Measurements from ENCODE around the gene LHX4.

GRCh38 chr1:180231936-180232335 lies 1.9 kb downstream of the LHX4 start:
- TF ChIP-seq CTCF (conservative IDR thresholded peaks at IDR 0.05; ENCODE audit: low read depth, low read length) (no peak), SMC3 (IDR thresholded peaks at IDR 0.05; ENCODE audit: low read depth, low read length) (no peak), MAZ (IDR thresholded peaks at IDR 0.05; ENCODE audit: borderline replicate concordance, low read depth, low read length) (no peak), RAD21 (IDR thresholded peaks at IDR 0.05; ENCODE audit: low read length) (no peak), POLR2A (IDR thresholded peaks at IDR 0.05; ENCODE audit: low read depth, low read length) (no peak), NFE2L2 (IDR thresholded peaks at IDR 0.05; ENCODE audit: low read depth, low read length) (no peak), RFX5 (IDR thresholded peaks at IDR 0.05; ENCODE audit: low read depth, low read length) (no peak), BHLHE40 (IDR thresholded peaks at IDR 0.05; ENCODE audit: low read depth, low read length) (no peak), USF2 (IDR thresholded peaks at IDR 0.05; ENCODE audit: low read depth, low read length) (no peak), CEBPB (IDR thresholded peaks at IDR 0.05; ENCODE audit: low read depth, low read length) (no peak)

All from IMR-90 (cell line).